ENCODE data around the gene GREM2. TPM values are rescaled to one million over a fixed set of nuclear protein-coding genes. Genes with fewer than 3 reads are reported as not detected.

The GREM2 gene
- total and polyA plus RNA-seq, 2 experiments from 2014 or later: 0.18 to 0.21 TPM

DNA sequence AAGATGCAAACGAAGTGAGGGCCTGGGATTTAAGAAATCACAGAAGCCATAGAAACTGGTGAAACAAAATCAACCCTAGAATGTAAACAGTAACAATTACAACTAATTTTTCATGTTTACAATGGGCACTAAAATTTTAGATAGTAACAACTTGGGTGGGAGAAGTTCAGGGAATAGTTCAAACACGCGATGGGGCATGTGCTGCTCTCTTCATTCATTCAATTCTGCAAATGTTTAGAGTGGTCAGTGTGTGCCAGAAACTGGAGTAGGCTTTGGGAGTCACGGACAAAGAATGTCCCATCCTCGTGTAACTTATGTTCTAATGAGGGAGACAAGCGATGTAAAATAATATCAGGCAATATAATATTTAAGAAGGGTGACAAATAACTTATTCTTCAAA, 133.4 kb downstream of the GREM2 start (continued):
- TF ChIP-seq, protein P1, sequence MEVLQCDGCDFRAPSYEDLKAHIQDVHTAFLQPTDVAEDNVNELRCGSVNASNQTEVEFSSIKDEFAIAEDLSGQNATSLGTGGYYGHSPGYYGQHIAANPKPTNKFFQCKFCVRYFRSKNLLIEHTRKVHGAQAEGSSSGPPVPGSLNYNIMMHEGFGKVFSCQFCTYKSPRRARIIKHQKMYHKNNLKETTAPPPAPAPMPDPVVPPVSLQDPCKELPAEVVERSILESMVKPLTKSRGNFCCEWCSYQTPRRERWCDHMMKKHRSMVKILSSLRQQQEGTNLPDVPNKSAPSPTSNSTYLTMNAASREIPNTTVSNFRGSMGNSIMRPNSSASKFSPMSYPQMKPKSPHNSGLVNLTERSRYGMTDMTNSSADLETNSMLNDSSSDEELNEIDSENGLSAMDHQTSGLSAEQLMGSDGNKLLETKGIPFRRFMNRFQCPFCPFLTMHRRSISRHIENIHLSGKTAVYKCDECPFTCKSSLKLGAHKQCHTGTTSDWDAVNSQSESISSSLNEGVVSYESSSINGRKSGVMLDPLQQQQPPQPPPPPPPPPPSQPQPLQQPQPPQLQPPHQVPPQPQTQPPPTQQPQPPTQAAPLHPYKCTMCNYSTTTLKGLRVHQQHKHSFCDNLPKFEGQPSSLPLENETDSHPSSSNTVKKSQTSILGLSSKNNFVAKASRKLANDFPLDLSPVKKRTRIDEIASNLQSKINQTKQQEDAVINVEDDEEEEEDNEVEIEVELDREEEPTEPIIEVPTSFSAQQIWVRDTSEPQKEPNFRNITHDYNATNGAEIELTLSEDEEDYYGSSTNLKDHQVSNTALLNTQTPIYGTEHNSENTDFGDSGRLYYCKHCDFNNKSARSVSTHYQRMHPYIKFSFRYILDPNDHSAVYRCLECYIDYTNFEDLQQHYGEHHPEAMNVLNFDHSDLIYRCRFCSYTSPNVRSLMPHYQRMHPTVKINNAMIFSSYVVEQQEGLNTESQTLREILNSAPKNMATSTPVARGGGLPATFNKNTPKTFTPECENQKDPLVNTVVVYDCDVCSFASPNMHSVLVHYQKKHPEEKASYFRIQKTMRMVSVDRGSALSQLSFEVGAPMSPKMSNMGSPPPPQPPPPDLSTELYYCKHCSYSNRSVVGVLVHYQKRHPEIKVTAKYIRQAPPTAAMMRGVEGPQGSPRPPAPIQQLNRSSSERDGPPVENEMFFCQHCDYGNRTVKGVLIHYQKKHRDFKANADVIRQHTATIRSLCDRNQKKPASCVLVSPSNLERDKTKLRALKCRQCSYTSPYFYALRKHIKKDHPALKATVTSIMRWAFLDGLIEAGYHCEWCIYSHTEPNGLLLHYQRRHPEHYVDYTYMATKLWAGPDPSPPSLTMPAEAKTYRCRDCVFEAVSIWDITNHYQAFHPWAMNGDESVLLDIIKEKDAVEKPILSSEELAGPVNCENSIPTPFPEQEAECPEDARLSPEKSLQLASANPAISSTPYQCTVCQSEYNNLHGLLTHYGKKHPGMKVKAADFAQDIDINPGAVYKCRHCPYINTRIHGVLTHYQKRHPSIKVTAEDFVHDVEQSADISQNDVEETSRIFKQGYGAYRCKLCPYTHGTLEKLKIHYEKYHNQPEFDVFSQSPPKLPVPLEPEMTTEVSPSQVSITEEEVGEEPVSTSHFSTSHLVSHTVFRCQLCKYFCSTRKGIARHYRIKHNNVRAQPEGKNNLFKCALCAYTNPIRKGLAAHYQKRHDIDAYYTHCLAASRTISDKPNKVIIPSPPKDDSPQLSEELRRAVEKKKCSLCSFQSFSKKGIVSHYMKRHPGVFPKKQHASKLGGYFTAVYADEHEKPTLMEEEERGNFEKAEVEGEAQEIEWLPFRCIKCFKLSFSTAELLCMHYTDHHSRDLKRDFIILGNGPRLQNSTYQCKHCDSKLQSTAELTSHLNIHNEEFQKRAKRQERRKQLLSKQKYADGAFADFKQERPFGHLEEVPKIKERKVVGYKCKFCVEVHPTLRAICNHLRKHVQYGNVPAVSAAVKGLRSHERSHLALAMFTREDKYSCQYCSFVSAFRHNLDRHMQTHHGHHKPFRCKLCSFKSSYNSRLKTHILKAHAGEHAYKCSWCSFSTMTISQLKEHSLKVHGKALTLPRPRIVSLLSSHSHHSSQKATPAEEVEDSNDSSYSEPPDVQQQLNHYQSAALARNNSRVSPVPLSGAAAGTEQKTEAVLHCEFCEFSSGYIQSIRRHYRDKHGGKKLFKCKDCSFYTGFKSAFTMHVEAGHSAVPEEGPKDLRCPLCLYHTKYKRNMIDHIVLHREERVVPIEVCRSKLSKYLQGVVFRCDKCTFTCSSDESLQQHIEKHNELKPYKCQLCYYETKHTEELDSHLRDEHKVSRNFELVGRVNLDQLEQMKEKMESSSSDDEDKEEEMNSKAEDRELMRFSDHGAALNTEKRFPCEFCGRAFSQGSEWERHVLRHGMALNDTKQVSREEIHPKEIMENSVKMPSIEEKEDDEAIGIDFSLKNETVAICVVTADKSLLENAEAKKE (CRISPR knock-in tag; IDR thresholded peaks at IDR 0.05): no peak
- no peak for TF ChIP-seq ZNF114 (CRISPR knock-in tag; IDR thresholded peaks at IDR 0.05)
- TF ChIP-seq JUNB (IDR thresholded peaks at IDR 0.05; ENCODE audit: unreplicated experiment): no peak
- no peak for TF ChIP-seq NANOG (IDR thresholded peaks at IDR 0.05; ENCODE audit: borderline replicate concordance)
- TF ChIP-seq EZH2phosphoT487 (IDR thresholded peaks at IDR 0.05; ENCODE audit: unreplicated experiment): no peak
- TF ChIP-seq, protein P2, sequence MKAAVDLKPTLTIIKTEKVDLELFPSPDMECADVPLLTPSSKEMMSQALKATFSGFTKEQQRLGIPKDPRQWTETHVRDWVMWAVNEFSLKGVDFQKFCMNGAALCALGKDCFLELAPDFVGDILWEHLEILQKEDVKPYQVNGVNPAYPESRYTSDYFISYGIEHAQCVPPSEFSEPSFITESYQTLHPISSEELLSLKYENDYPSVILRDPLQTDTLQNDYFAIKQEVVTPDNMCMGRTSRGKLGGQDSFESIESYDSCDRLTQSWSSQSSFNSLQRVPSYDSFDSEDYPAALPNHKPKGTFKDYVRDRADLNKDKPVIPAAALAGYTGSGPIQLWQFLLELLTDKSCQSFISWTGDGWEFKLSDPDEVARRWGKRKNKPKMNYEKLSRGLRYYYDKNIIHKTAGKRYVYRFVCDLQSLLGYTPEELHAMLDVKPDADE (IDR thresholded peaks at IDR 0.05): no peak
- TF ChIP-seq ZNF331 (CRISPR knock-in tag; IDR thresholded peaks at IDR 0.05; ENCODE audit: low read depth): no peak
- TF ChIP-seq EZH2 (IDR thresholded peaks at IDR 0.05; ENCODE audit: low read depth, unreplicated experiment): no peak

DNA sequence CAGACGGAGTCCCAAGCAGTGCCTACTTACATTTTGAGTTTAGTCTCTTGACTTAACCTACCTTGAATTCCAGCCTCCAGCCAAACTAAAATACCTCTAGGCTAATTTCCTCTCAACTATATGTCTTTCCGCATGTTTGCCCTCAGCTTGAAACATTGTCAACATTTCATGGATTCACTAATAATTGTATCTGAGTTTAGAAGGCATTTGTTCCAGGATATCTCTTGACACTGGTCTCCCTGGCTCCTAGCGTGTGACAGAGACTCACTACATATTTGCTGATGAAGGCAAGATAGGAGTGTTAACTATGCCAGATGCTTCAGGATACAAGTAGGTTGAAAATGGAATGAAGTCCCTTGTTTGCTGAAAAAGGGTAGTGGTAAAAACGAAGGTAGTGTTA, 136.1 kb downstream of the GREM2 start:
- H4K20me1 ChIP-seq (replicated peaks; ENCODE audit: insufficient read depth): no peaks in the 10 kb centered on the region
- H3K27me3 ChIP-seq (ENCODE audit: insufficient read depth): no peaks in the 10 kb centered on the region
- no peaks in the 10 kb centered on the region for H3F3A ChIP-seq (replicated peaks; ENCODE audit: low read depth)
- DNase-seq (ENCODE audit: low spot score): no peak
- peaks cover 3% of the 10 kb centered on the region; the same call in 2 of the 3 replicates for H3K4me1 Mint-ChIP-seq
- H3K9me3 Mint-ChIP-seq: no peaks in the 10 kb centered on the region
- H3K4me3 Mint-ChIP-seq: no peak overlapping the region
- H3K27me3 Mint-ChIP-seq (ENCODE audit: insufficient read depth, low read depth, poor library complexity): peaks cover 3% of the 10 kb centered on the region
- no peaks in the 10 kb centered on the region for H3K36me3 ChIP-seq (ENCODE audit: insufficient read depth)
- no peak overlapping the region for H3K4me2 ChIP-seq
- no peak overlapping the region for H3K27ac ChIP-seq (ENCODE audit: low read depth)
- no peaks in the 10 kb centered on the region for H3K79me2 ChIP-seq (replicated peaks; ENCODE audit: insufficient read depth)
- no peaks in the 10 kb centered on the region for H3K36me3 Mint-ChIP-seq (ENCODE audit: low read depth)
- no peaks in the 10 kb centered on the region for H3K4me1 ChIP-seq (ENCODE audit: insufficient read depth)
- no peak overlapping the region for H2AFZ ChIP-seq
- H3K4me3 ChIP-seq: no peak overlapping the region
- H3K27ac Mint-ChIP-seq: no peak overlapping the region
- no peak for ATAC-seq
- H3K9me2 ChIP-seq (ENCODE audit: insufficient read depth): no peaks in the 10 kb centered on the region
- TF ChIP-seq EZH2phosphoT487 (IDR thresholded peaks at IDR 0.05; ENCODE audit: unreplicated experiment): no peak
- TF ChIP-seq CREB1 (CRISPR knock-in tag; IDR thresholded peaks at IDR 0.05; ENCODE audit: low read depth): no peak
- TF ChIP-seq JUNB (IDR thresholded peaks at IDR 0.05; ENCODE audit: unreplicated experiment): no peak
- TF ChIP-seq, protein P3, sequence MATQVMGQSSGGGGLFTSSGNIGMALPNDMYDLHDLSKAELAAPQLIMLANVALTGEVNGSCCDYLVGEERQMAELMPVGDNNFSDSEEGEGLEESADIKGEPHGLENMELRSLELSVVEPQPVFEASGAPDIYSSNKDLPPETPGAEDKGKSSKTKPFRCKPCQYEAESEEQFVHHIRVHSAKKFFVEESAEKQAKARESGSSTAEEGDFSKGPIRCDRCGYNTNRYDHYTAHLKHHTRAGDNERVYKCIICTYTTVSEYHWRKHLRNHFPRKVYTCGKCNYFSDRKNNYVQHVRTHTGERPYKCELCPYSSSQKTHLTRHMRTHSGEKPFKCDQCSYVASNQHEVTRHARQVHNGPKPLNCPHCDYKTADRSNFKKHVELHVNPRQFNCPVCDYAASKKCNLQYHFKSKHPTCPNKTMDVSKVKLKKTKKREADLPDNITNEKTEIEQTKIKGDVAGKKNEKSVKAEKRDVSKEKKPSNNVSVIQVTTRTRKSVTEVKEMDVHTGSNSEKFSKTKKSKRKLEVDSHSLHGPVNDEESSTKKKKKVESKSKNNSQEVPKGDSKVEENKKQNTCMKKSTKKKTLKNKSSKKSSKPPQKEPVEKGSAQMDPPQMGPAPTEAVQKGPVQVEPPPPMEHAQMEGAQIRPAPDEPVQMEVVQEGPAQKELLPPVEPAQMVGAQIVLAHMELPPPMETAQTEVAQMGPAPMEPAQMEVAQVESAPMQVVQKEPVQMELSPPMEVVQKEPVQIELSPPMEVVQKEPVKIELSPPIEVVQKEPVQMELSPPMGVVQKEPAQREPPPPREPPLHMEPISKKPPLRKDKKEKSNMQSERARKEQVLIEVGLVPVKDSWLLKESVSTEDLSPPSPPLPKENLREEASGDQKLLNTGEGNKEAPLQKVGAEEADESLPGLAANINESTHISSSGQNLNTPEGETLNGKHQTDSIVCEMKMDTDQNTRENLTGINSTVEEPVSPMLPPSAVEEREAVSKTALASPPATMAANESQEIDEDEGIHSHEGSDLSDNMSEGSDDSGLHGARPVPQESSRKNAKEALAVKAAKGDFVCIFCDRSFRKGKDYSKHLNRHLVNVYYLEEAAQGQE (IDR thresholded peaks at IDR 0.05; ENCODE audit: unreplicated experiment): no peak
- TF ChIP-seq NANOG (IDR thresholded peaks at IDR 0.05; ENCODE audit: borderline replicate concordance): no peak
- TF ChIP-seq, protein P4, sequence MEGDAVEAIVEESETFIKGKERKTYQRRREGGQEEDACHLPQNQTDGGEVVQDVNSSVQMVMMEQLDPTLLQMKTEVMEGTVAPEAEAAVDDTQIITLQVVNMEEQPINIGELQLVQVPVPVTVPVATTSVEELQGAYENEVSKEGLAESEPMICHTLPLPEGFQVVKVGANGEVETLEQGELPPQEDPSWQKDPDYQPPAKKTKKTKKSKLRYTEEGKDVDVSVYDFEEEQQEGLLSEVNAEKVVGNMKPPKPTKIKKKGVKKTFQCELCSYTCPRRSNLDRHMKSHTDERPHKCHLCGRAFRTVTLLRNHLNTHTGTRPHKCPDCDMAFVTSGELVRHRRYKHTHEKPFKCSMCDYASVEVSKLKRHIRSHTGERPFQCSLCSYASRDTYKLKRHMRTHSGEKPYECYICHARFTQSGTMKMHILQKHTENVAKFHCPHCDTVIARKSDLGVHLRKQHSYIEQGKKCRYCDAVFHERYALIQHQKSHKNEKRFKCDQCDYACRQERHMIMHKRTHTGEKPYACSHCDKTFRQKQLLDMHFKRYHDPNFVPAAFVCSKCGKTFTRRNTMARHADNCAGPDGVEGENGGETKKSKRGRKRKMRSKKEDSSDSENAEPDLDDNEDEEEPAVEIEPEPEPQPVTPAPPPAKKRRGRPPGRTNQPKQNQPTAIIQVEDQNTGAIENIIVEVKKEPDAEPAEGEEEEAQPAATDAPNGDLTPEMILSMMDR (conservative IDR thresholded peaks at IDR 0.05; ENCODE audit: low read depth in 2 of 2): no peak
